GM19328 (cell line): ENCODE results near the gene RHBDL2.
"Not testable (repeated sequence)": the region's sequence is repeated elsewhere in the genome, so short reads cannot be mapped to it uniquely, and the experiment has no call there.

Experiments used
- ATAC-seq: cut with Tn5 transposase; IDR thresholded peaks from one replicate; pipeline ENCODE4 v1.9.1; 2021; ENCODE audit warnings: mild to moderate bottlenecking, moderate library complexity; ENCODE audit not compliant: unreplicated experiment

Gene RHBDL2

GRCh38 chr1:38941527-38942019, at the start of gene RHBDL2:
TSS of gene RHBDL2 (minus strand) at chr1:38941830. CDS start at chr1:38919212, 22,618 bp downstream.
- no peak for ATAC-seq

- peak; percentile 96 for ATAC-seq
Observed at GRCh38 chr1:38990738-38991637, 49.4 kb upstream of the RHBDL2 start, which contains the start of gene AKIRIN1. TSS of gene AKIRIN1 (plus strand) at chr1:38991276. CDS start at chr1:38991381, 105 bp downstream.

GRCh38 chr1:38990386-38990737, 48.7 kb upstream of the RHBDL2 start:
- no peak for ATAC-seq

GRCh38 chr1:38989979-38990378, 48.3 kb upstream of the RHBDL2 start:
- no peak for ATAC-seq

- ATAC-seq: not testable (repeated sequence)
Observed at GRCh38 chr1:38979380-38979779, 37.8 kb upstream of the RHBDL2 start.

- ATAC-seq: not testable (repeated sequence)
Observed at GRCh38 chr1:38978245-38978542, 36.6 kb upstream of the RHBDL2 start.

GRCh38 chr1:38977399-38978244, 36.0 kb upstream of the RHBDL2 start:
- ATAC-seq: not testable (repeated sequence)

GRCh38 chr1:38973659-38974437, 32.2 kb upstream of the RHBDL2 start:
- ATAC-seq: no peak

- not testable (repeated sequence) for ATAC-seq
Observed at GRCh38 chr1:38973145-38973544, 31.5 kb upstream of the RHBDL2 start.

GRCh38 chr1:38964140-38964548, 22.5 kb upstream of the RHBDL2 start:
- no peak for ATAC-seq

GRCh38 chr1:38962560-38962959, 20.9 kb upstream of the RHBDL2 start:
- no peak for ATAC-seq

GRCh38 chr1:38962113-38962512, 20.5 kb upstream of the RHBDL2 start:
- ATAC-seq: no peak

- ATAC-seq: no peak
Observed at GRCh38 chr1:38958967-38959366, 17.3 kb upstream of the RHBDL2 start.

GRCh38 chr1:38953433-38953860, 11.8 kb upstream of the RHBDL2 start:
- ATAC-seq: no peak

GRCh38 chr1:38950553-38950952, 8.9 kb upstream of the RHBDL2 start:
- no peak for ATAC-seq

GRCh38 chr1:38944547-38944946, 2.9 kb upstream of the RHBDL2 start:
- ATAC-seq: no peak

GRCh38 chr1:38942664-38943428, 1.2 kb upstream of the RHBDL2 start:
- ATAC-seq: no peak

- ATAC-seq: no peak
Observed at GRCh38 chr1:38941093-38941492, 537 bp downstream of the RHBDL2 start.

- ATAC-seq: no peak
Observed at GRCh38 chr1:38940339-38941047, 1.1 kb downstream of the RHBDL2 start.
